HepG2 (cell line): ENCODE measurements around the gene VTI1B. TPM values are rescaled to one million over a fixed set of nuclear protein-coding genes. Genes with fewer than 3 reads are reported as not detected.

Experiments
- AHR ChIP-seq: IDR thresholded peaks from 2 replicates; pipeline ENCODE4 v1.6.1; 2018; ENCODE audit warnings: missing genetic modification reagents, missing compliant biosample characterization
- ARHGAP35 ChIP-seq: sonication (generic); formaldehyde crosslinking; IDR thresholded peaks from 2 replicates; pipeline ENCODE4 v1.9.0; 2022; ENCODE audit warnings: mild to moderate bottlenecking, inconsistent platforms, moderate library complexity, missing genetic modification reagents, borderline replicate concordance
- BORCS8-MEF2B ChIP-seq: sonication (generic); formaldehyde crosslinking; IDR thresholded peaks from 2 replicates; pipeline ENCODE4 v1.8.0; 2022; ENCODE audit warnings: mild to moderate bottlenecking, missing genetic modification reagents
- GATAD1 ChIP-seq: IDR thresholded peaks from 2 replicates; pipeline ENCODE4 v1.6.1; 2016; ENCODE audit warnings: missing genetic modification reagents, missing compliant biosample characterization
- GZF1 ChIP-seq: sonication (generic); formaldehyde crosslinking; IDR thresholded peaks from 2 replicates; pipeline ENCODE4 v1.5.1; 2020; ENCODE audit warnings: mild to moderate bottlenecking, missing genetic modification reagents
- KDM5A ChIP-seq: fragments of 200-600 bp; sonication (generic); IDR thresholded peaks from 2 replicates; pipeline ENCODE4 v1.7.0; 2018; ENCODE audit warnings: antibody characterized with exemption, mild to moderate bottlenecking, low read length, borderline replicate concordance
- KLF6 ChIP-seq: IDR thresholded peaks from 2 replicates; pipeline ENCODE4 v1.8.0; 2016; ENCODE audit warnings: missing biosample characterization, missing genetic modification reagents
- MED8 ChIP-seq: sonication (generic); formaldehyde crosslinking; IDR thresholded peaks from 2 replicates; pipeline ENCODE4 v1.8.1; 2023; ENCODE audit warnings: mild to moderate bottlenecking, missing genetic modification reagents; ENCODE audit not compliant: insufficient replicate concordance
- MEF2D ChIP-seq: sonication (generic); formaldehyde crosslinking; IDR thresholded peaks from 2 replicates; pipeline ENCODE4 v1.5.1; 2020; ENCODE audit warnings: mild to moderate bottlenecking, missing genetic modification reagents
- NFYB ChIP-seq: sonication (generic); formaldehyde crosslinking; IDR thresholded peaks from 2 replicates; pipeline ENCODE4 v1.4.0; 2020; ENCODE audit warnings: missing genetic modification reagents
- NR2C2 ChIP-seq: sonication (generic); formaldehyde crosslinking; IDR thresholded peaks from 2 replicates; pipeline ENCODE4 v1.4.0; 2020; ENCODE audit warnings: missing genetic modification reagents, mild to moderate bottlenecking, moderate library complexity, borderline replicate concordance
- PAWR ChIP-seq: sonication (generic); formaldehyde crosslinking; IDR thresholded peaks from 2 replicates; pipeline ENCODE4 v1.4.0; 2020; ENCODE audit warnings: missing genetic modification reagents, mild to moderate bottlenecking, borderline replicate concordance
- PAX8 ChIP-seq: sonication (generic); formaldehyde crosslinking; IDR thresholded peaks from 2 replicates; pipeline ENCODE4 v1.8.0; 2022; ENCODE audit warnings: mild to moderate bottlenecking, missing genetic modification reagents, borderline replicate concordance
- POLR2AphosphoS2 ChIP-seq: IDR thresholded peaks from 2 replicates; pipeline ENCODE4 v1.6.1; 2011; ENCODE audit warnings: low read depth, low read length, improper control_type of control experiment
- TAF1 ChIP-seq: sonication (generic); formaldehyde crosslinking; IDR thresholded peaks from 2 replicates; pipeline ENCODE4 v1.4.0; 2020; ENCODE audit warnings: missing genetic modification reagents
- TBP ChIP-seq: sonication (generic); formaldehyde crosslinking; IDR thresholded peaks from 2 replicates; pipeline ENCODE4 v1.5.0; 2020; ENCODE audit warnings: missing genetic modification reagents
- TBX3 ChIP-seq: fragments of 450-650 bp; IDR thresholded peaks from 2 replicates; pipeline ENCODE4 v1.6.1; 2017; ENCODE audit warnings: antibody characterized with exemption, mild to moderate bottlenecking, inconsistent platforms, borderline replicate concordance
- TFE3 ChIP-seq: IDR thresholded peaks from 2 replicates; pipeline ENCODE4 v1.6.1; 2016
- ZNF124 ChIP-seq: sonication (generic); formaldehyde crosslinking; IDR thresholded peaks from 2 replicates; pipeline ENCODE4 v1.4.0; 2020; ENCODE audit warnings: missing genetic modification reagents
- ZNF234 ChIP-seq: sonication (generic); formaldehyde crosslinking; conservative IDR thresholded peaks from 2 replicates; pipeline ENCODE4 v1.5.1; 2020; ENCODE audit warnings: mild to moderate bottlenecking, missing genetic modification reagents
- ZNF253 ChIP-seq: sonication (generic); formaldehyde crosslinking; IDR thresholded peaks from 2 replicates; pipeline ENCODE4 v1.8.0; 2022; ENCODE audit warnings: mild to moderate bottlenecking, missing genetic modification reagents, borderline replicate concordance
- ZNF30 ChIP-seq: sonication (generic); formaldehyde crosslinking; IDR thresholded peaks from 2 replicates; pipeline ENCODE4 v1.5.0; 2020; ENCODE audit warnings: mild to moderate bottlenecking, missing genetic modification reagents
- ZNF350 ChIP-seq: sonication (generic); formaldehyde crosslinking; IDR thresholded peaks from 2 replicates; pipeline ENCODE4 v1.4.0; 2020; ENCODE audit warnings: mild to moderate bottlenecking, low read depth, missing genetic modification reagents, borderline replicate concordance
- ZNF501 ChIP-seq: sonication (generic); formaldehyde crosslinking; IDR thresholded peaks from 2 replicates; pipeline ENCODE4 v1.5.1; 2020; ENCODE audit warnings: mild to moderate bottlenecking, moderate library complexity, missing genetic modification reagents
- ZNF567 ChIP-seq: sonication (generic); formaldehyde crosslinking; IDR thresholded peaks from 2 replicates; pipeline ENCODE4 v1.8.1; 2023; ENCODE audit warnings: mild to moderate bottlenecking, missing genetic modification reagents, borderline replicate concordance
- ZNF83 ChIP-seq: sonication (generic); formaldehyde crosslinking; IDR thresholded peaks from 2 replicates; pipeline ENCODE4 v1.4.0; 2020; ENCODE audit warnings: missing genetic modification reagents, mild to moderate bottlenecking, borderline replicate concordance
- polyA plus RNA-seq, 8 experiments: library from polyadenylated mRNA; depleted of rRNA in 3 of 8; stranded (reverse) in 7 of 8; unstranded in 1 of 8; fragments of >200 nt; fragmentation: Illumina TruSeq in 4 of 8; extraction: Trizol in 4 of 8; gene quantifications; 2 replicates each; pipeline versions ENCODE4 v1.2.1 to v1.2.3, GENCODE V29; 2011 to 2016; ENCODE audit warnings: low read depth in 4 of 8, missing spikeins in 1 of 8, mixed read lengths in 1 of 8; ENCODE audit not compliant: insufficient read depth in 1 of 8
- total RNA-seq, 5 experiments: library from RNA; depleted of rRNA; stranded (reverse); fragments of >200 nt; fragmentation: Illumina TruSeq; extraction: Trizol; gene quantifications; 2 replicates each; pipeline ENCODE4 v1.2.3, GENCODE V29; 2016; ENCODE audit warnings: low read depth in 1 of 5
- TF ChIP-seq, protein P1 (sequence below): sonication (generic); formaldehyde crosslinking; conservative IDR thresholded peaks from 2 replicates; pipeline ENCODE4 v1.4.0; 2020; ENCODE audit warnings: missing genetic modification reagents
- TF ChIP-seq, protein P2 (sequence below): sonication (generic); formaldehyde crosslinking; conservative IDR thresholded peaks from 2 replicates; pipeline ENCODE4 v1.8.1; 2023; ENCODE audit warnings: missing genetic modification reagents

The VTI1B gene
- total and polyA plus RNA-seq, 2 of the 13 experiments (the other 11 are each of a cell fraction or from before 2014, with no cell fraction given), result 39.0 to 103 TPM

- TF ChIP-seq, protein P1, sequence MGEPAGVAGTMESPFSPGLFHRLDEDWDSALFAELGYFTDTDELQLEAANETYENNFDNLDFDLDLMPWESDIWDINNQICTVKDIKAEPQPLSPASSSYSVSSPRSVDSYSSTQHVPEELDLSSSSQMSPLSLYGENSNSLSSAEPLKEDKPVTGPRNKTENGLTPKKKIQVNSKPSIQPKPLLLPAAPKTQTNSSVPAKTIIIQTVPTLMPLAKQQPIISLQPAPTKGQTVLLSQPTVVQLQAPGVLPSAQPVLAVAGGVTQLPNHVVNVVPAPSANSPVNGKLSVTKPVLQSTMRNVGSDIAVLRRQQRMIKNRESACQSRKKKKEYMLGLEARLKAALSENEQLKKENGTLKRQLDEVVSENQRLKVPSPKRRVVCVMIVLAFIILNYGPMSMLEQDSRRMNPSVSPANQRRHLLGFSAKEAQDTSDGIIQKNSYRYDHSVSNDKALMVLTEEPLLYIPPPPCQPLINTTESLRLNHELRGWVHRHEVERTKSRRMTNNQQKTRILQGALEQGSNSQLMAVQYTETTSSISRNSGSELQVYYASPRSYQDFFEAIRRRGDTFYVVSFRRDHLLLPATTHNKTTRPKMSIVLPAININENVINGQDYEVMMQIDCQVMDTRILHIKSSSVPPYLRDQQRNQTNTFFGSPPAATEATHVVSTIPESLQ (CRISPR knock-in tag), result no peak; the same call in 1 of the 2 replicates
- no peak for TF ChIP-seq AHR (CRISPR knock-in tag)
- peak; percentile 16; the same call in 1 of the 2 replicates for TF ChIP-seq ZNF501
- no peak for TF ChIP-seq ZNF567 (CRISPR knock-in tag)
- TF ChIP-seq ZNF124 (CRISPR knock-in tag), result no peak
- peak; percentile 56 for TF ChIP-seq GATAD1 (CRISPR knock-in tag)
- TF ChIP-seq POLR2AphosphoS2, result no peak
- TF ChIP-seq KDM5A, result peak; percentile 76; the same call in 1 of the 2 replicates
- TF ChIP-seq TFE3, result no peak
- no peak for TF ChIP-seq BORCS8-MEF2B (CRISPR knock-in tag)
- TF ChIP-seq NFYB (CRISPR knock-in tag), result no peak; the same call in 1 of the 2 replicates
- no peak for TF ChIP-seq TBP (CRISPR knock-in tag)
- peak; percentile 60 for TF ChIP-seq MED8 (CRISPR knock-in tag)
- TF ChIP-seq, protein P2, sequence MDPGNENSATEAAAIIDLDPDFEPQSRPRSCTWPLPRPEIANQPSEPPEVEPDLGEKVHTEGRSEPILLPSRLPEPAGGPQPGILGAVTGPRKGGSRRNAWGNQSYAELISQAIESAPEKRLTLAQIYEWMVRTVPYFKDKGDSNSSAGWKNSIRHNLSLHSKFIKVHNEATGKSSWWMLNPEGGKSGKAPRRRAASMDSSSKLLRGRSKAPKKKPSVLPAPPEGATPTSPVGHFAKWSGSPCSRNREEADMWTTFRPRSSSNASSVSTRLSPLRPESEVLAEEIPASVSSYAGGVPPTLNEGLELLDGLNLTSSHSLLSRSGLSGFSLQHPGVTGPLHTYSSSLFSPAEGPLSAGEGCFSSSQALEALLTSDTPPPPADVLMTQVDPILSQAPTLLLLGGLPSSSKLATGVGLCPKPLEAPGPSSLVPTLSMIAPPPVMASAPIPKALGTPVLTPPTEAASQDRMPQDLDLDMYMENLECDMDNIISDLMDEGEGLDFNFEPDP (CRISPR knock-in tag), result no peak
- TF ChIP-seq TBX3, result no peak
- no peak for TF ChIP-seq ZNF350
- TF ChIP-seq NR2C2 (CRISPR knock-in tag), result peak; percentile 67; the same call in 1 of the 2 replicates
- TF ChIP-seq ZNF234, result no peak
- TF ChIP-seq ARHGAP35, result no peak
- no peak for TF ChIP-seq ZNF83 (CRISPR knock-in tag)
- TF ChIP-seq KLF6 (CRISPR knock-in tag), result no peak; the same call in 1 of the 2 replicates
- no peak for TF ChIP-seq ZNF253 (CRISPR knock-in tag)
- TF ChIP-seq MEF2D (CRISPR knock-in tag), result no peak
- TF ChIP-seq GZF1, result no peak
- TF ChIP-seq PAX8 (CRISPR knock-in tag), result no peak
- peak; percentile 68 for TF ChIP-seq TAF1 (CRISPR knock-in tag)
- TF ChIP-seq ZNF30 (CRISPR knock-in tag), result no peak
- no peak for TF ChIP-seq PAWR (CRISPR knock-in tag)
Observed at GRCh38 chr14:67695394-67695949, 21.0 kb upstream of the VTI1B start, which contains the start of gene RDH11 (continued).
